ENCODE data around the gene CARF. TPM values are rescaled to one million over a fixed set of nuclear protein-coding genes. Genes with fewer than 3 reads are reported as not detected.

The CARF gene, protein sequence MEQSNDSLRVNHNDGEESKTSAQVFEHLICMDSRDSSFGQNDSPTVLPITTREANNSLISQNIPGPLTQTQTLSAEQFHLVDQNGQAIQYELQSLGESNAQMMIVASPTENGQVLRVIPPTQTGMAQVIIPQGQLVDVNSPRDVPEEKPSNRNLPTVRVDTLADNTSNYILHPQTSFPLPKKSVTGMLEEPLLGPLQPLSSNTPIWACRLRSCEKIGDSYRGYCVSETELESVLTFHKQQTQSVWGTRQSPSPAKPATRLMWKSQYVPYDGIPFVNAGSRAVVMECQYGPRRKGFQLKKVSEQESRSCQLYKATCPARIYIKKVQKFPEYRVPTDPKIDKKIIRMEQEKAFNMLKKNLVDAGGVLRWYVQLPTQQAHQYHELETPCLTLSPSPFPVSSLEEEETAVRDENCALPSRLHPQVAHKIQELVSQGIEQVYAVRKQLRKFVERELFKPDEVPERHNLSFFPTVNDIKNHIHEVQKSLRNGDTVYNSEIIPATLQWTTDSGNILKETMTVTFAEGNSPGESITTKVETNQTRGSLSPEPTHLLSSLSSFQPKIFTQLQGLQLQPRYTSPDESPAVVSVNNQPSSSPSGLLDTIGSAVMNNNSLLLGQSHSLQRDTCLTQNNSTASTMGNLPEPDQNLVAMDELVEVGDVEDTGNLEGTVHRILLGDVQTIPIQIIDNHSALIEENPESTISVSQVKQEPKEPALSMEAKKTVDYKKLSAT
- total RNA-seq: 3.3 and 4.2 TPM in 2 replicates

DNA sequence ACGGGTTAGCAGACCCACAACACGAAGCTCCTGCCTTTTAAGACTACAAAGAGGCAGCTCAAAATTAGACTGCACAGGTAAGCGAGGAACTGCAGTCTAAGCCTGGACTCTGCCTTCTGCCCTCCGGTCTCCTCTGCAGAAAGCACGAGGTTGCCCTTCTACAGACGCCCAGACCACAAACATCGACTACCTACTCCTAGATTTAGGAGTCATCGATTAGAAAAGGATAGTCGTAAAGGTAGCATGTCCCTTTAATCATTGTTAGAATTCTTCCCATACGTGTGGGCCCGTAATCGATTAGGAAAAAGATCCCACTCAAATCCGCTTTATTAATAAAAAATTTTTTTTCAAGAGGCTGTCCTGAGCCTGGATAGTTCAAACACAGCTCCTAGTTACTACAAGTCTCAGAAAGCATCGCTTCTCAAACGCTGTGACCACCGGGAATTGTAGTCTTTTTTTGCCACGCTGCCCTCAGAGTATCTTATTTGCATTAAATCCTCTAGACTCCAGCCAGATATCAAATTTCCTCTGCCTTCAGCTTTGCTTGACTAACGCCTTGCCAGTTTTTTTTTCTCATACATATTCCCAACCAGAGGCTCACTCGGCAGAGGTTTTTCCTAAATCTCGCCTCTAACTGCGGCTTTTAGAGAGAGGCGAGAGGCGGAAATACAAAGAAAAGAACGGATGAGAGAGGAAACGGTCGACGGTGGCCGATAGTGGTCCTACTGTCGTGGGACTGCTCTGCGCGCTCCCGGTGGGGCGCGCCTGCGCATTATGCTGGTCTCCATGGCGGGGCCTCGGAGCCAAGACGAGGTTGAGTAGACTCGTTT, at the start of gene CARF, which contains the start of gene WDR12:
TSS of gene CARF (plus strand) at position 764 of the 830 bp plus-strand sequence. CDS start 29,628 bp downstream, outside the sequence.
TSS of gene WDR12 (minus strand) at position 162 of the 830 bp plus-strand sequence. CDS start 197 bp downstream, outside the sequence.

DNA sequence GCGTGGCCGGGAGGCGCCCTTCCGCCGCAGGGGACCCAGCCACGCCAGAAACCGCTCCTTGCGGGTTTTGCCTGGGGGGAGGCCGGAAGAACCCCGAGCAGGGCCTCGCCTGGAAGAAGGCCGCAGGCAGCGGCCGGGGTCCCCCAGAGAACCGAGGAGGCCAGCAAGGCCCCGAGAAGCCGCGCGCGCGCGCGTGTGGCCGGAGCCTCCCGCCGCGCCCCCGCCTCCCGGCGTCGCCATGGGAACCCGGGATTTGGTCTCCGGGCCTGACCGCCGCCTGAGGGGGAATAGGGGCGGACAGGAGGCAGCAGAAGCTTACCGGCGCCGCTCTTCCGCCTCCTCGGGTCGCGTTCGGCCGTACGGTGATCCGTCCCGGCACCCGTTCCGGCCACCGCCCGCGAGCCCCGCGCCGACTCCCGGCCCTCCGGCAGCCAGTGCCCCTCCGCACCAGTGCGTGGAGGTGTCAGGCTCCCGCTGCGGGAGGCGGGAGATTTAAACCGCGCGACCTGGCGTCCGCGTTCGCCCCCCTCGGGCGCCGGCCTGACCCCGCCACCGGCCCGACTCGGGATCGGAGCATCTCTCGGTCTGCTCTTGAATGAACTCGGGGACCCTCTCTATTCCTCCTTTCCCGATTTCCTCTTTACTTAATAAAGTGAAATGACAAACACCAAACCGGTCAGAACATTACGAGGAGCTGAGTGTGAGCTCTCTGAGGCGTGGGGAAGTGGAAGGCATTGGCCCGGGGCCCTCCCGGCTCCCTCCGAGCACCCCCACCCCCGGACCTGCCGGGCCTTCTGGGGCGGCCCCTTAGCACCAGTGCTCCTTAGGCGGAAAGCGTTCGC, 40.6 kb upstream of the CARF start, which contains the start of gene ICA1L:
TSS of gene ICA1L (minus strand) at position 467 of the 842 bp plus-strand sequence. CDS start 42,757 bp downstream, outside the sequence.

DNA sequence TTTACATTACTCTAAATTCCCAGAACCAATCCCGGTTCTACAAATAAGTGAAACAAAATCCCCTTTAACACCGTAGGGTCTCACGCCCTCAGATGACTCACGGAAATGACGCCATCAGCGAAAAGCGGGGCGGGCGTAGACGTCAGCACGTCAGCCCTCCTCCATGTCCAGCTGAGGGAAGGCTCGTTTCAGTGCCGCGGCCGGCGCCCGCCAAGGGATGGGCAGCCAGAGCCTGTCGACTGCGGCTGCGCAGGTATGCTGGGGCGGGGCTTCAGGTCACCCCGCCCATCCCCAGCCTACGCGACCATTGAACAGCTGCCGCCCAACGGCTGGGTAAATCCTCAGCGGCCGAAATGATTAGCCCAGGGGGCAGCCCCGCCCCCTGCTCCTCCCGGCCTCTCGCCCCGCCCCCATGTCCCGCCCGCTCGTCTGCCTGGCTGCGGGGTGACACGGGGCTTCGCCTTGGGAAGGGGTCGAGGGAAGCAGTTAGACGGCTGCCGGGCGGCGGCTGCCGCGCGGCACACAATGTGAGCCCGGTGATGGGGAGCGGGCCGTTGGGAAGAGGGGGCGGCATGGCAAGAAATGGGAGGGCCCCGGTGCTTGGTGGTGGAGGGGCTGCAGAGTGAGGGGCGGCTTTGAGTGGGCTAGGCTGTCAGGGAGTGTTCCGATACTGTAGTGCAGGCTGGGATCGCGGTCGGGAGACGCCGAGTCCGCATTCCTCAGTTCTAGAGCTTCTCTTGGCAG, 102.6 kb downstream of the CARF start, which contains the start of gene NBEAL1:
TSS of gene NBEAL1 (plus strand) at position 420 of the 744 bp plus-strand sequence. CDS start 1,510 bp downstream, outside the sequence.

Small RNA genes lying within 50 kb of the gene (small RNA-seq; reads per million reads assigned to genes)
- not detected for gene AC010900.2 (ENCODE audit: low replicate concordance)

Other genes starting within 250 kb of the CARF start
- gene ICA1L, start 40.5 kb upstream of the CARF start, total RNA-seq: 3.9 and 6.1 TPM in 2 replicates
- gene WDR12, start 602 bp upstream of the CARF start, total RNA-seq: 20.1 and 41.1 TPM in 2 replicates
- 34.4 and 61.0 TPM in 2 replicates for gene NBEAL1, start 102.6 kb downstream of the CARF start, total RNA-seq

Data from placental pericyte (primary cell).